Nephron progenitor cell (in vitro differentiated cells): ENCODE data around the gene RIMS1.

Experiments
- DNase-seq: peaks from one replicate; pipeline ENCODE4 v3.0.0; 2021
- H3K27ac Mint-ChIP-seq: 2 replicates; pipeline ENCODE4 v1.8.0; 2021; ENCODE audit warnings: mild to moderate bottlenecking, moderate library complexity, mixed read lengths
- H3K27me3 Mint-ChIP-seq: 2 replicates; pipeline ENCODE4 v1.8.0; 2021; ENCODE audit warnings: mild to moderate bottlenecking, low read depth, mixed read lengths; ENCODE audit not compliant: poor library complexity
- H3K36me3 Mint-ChIP-seq: 2 replicates; pipeline ENCODE4 v1.8.0; 2021; ENCODE audit warnings: low read depth, mixed read lengths
- H3K4me1 Mint-ChIP-seq: 2 replicates; pipeline ENCODE4 v1.8.0; 2021; ENCODE audit warnings: mixed read lengths
- H3K4me3 Mint-ChIP-seq: 2 replicates; pipeline ENCODE4 v1.8.0; 2021; ENCODE audit warnings: mild to moderate bottlenecking, moderate library complexity, mixed read lengths
- H3K9me3 Mint-ChIP-seq: 2 replicates; pipeline ENCODE4 v1.8.0; 2021; ENCODE audit warnings: mild to moderate bottlenecking, moderate library complexity, mixed read lengths
- CTCF ChIP-seq: fragments of 200-600 bp; sonication (generic); IDR thresholded peaks from 2 replicates; pipeline ENCODE4 v1.5.0; 2021; ENCODE audit warnings: antibody characterized with exemption

Gene RIMS1

GRCh38 chr6:71887006-71887743 is 825 bp downstream of the RIMS1 start:
- Mint-ChIP-seq H3K36me3 (no peaks in the 10 kb centered on the region), H3K27me3 (peaks cover 58% of the 10 kb centered on the region), H3K4me1 (peaks cover 34% of the 10 kb centered on the region), H3K27ac (no peak overlapping the region), H3K9me3 (no peaks in the 10 kb centered on the region), H3K4me3 (peak overlapping the region; percentile 93)
- peak; percentile 4 for TF ChIP-seq CTCF
- peak; percentile 30 for DNase-seq

DNA sequence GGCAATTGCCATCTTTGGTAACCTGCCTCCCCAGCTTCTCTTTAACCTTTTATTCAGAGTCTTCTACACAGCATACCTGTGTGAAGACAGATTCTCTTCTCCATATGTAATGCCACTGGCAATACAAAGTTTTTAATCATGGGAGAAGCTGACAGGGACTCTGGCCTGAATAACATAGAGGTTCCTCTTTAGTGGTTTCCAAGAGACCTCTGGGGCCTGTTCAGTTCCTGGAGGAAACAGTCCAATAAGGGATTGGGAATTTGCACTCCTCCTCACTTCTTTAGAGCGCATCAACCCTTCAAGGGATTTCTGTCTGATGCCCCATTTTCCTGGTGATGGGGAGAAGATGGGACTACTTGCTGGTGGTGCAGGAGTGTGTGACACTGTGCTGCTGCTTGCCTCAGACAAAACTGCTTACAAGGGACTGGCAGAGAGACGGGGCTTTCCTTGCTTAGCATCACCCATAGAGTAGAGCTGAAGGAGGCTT is 1.4 kb downstream of the RIMS1 start:
- Mint-ChIP-seq H3K9me3 (no peaks in the 10 kb centered on the region), H3K36me3 (no peaks in the 10 kb centered on the region)

GRCh38 chr6:71888756-71889340 is 2.5 kb downstream of the RIMS1 start:
- H3K27ac Mint-ChIP-seq: no peak overlapping the region

More for the DNA sequence above, 1.4 kb downstream of the RIMS1 start:
- Mint-ChIP-seq H3K27ac (no peak overlapping the region), H3K4me1 (peaks cover 34% of the 10 kb centered on the region), H3K4me3 (peak overlapping the region; percentile 93), H3K27me3 (peaks cover 52% of the 10 kb centered on the region)
- DNase-seq: no peak
- no peak for TF ChIP-seq CTCF

GRCh38 chr6:71889366-71889765 is 3.0 kb downstream of the RIMS1 start:
- no peak for DNase-seq
- H3K9me3 Mint-ChIP-seq: no peaks in the 10 kb centered on the region
- no peak overlapping the region for H3K27ac Mint-ChIP-seq
- H3K36me3 Mint-ChIP-seq: no peaks in the 10 kb centered on the region
- peaks cover 34% of the 10 kb centered on the region for H3K4me1 Mint-ChIP-seq
- no peak for TF ChIP-seq CTCF
- H3K27me3 Mint-ChIP-seq: peaks cover 37% of the 10 kb centered on the region
- H3K4me3 Mint-ChIP-seq: no peak overlapping the region

More at GRCh38 chr6:71888756-71889340, 2.5 kb downstream of the RIMS1 start:
- peaks cover 43% of the 10 kb centered on the region for H3K27me3 Mint-ChIP-seq
- peaks cover 34% of the 10 kb centered on the region for H3K4me1 Mint-ChIP-seq
- H3K4me3 Mint-ChIP-seq: peak overlapping the region; percentile 93
- H3K36me3 Mint-ChIP-seq: no peaks in the 10 kb centered on the region
- no peaks in the 10 kb centered on the region for H3K9me3 Mint-ChIP-seq
- no peak for TF ChIP-seq CTCF
- DNase-seq: no peak

GRCh38 chr6:71892641-71893040 is 6.3 kb downstream of the RIMS1 start:
- peaks cover 19% of the 10 kb centered on the region for H3K4me1 Mint-ChIP-seq
- no peaks in the 10 kb centered on the region for H3K36me3 Mint-ChIP-seq
- DNase-seq: no peak
- TF ChIP-seq CTCF: no peak
- no peak overlapping the region for H3K27ac Mint-ChIP-seq
- no peak overlapping the region for H3K4me3 Mint-ChIP-seq
- peaks cover 22% of the 10 kb centered on the region for H3K27me3 Mint-ChIP-seq
- H3K9me3 Mint-ChIP-seq: no peaks in the 10 kb centered on the region
